ENCODE results near the gene ZNF263.
A peak's percentile ranks its signal among the peaks of the same experiment; 100 is the strongest.

ZNF263 gene

DNA sequence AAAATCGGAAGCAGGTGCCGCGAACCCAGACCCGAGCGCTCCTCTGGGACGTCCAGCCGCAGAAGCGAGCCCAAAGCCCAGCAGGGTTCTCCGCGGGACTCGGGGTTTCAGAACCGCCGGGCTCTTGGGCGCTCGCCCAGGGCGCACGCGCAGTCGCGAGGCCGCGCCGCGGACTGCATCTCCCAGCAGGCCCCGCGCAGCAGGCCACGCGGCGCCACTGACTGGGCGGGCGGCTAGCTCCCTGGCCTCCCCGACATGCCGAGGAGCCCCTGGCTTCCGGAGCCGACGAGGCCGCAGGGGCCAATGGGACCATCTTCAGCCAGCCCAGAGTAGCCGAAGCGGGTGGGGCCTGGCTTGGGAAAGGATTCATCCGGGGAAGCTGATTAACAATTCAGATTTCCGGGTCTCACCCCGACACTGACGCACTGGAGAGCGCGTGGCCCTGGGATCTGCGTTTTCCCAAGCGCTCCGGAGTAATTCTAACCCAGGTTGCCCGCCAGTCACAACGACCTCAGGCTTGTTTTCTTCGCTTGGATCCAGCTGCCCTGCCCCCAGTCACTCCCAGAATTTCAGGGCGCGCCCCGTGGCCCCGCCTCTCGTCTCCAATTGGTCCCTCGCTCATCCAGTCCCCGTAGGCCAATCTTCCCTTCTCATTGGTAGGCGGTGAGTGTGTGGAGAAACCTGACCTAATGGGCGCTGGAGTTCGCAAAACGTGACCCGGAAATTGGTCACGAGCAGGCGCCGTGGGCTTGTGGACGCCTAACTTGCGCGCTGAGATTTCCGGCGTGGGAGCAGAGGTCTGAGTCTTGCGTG lies at the start of gene ZNF263:
Gene ZNF263 (plus strand): TSS at position 762 of the 813 bp plus-strand sequence. CDS start 328 bp downstream, outside the sequence.
- DNase-seq (ENCODE audit: low read depth in 1 of 2, low spot score in 1 of 2) = peak; percentile 84 to 93

- no peak for DNase-seq (ENCODE audit: low read depth in 1 of 2, low spot score in 1 of 2)
These were observed 48.8 kb upstream of the ZNF263 start for GRCh38 chr16:3234543-3234856.

GRCh38 chr16:3234857-3235561 lies 48.3 kb upstream of the ZNF263 start, which contains the start of gene ZNF200:
ZNF200 (minus strand) TSS chr16:3235158; CDS start chr16:3233755, 1,403 bp downstream.
- peak; percentile 92 for DNase-seq (ENCODE audit: low read depth in 1 of 2, low spot score in 1 of 2)

GRCh38 chr16:3235856-3236669 lies 47.2 kb upstream of the ZNF263 start:
- DNase-seq (ENCODE audit: low read depth in 1 of 2, low spot score in 1 of 2) = no peak

DNA sequence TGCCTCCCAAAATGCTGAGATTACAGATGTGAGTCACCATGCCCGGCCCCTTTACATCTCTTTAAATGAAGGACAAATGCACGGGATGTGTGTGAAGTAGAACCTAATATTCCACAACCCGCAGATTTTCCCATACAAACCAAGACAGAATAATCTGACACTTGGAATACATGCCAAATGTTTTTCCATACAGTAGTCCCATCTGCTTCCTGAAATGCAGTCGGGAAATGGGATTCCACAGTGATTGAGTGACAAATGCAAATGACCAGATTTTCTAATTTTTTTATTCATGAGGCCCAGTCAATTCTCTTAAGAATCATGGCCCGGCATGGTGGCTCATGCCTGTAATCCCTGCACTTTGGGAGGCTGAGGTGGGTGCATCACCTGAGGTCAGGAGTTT lies 41.5 kb upstream of the ZNF263 start:
- no peak for DNase-seq (ENCODE audit: low read depth in 1 of 2, low spot score in 1 of 2)

DNA sequence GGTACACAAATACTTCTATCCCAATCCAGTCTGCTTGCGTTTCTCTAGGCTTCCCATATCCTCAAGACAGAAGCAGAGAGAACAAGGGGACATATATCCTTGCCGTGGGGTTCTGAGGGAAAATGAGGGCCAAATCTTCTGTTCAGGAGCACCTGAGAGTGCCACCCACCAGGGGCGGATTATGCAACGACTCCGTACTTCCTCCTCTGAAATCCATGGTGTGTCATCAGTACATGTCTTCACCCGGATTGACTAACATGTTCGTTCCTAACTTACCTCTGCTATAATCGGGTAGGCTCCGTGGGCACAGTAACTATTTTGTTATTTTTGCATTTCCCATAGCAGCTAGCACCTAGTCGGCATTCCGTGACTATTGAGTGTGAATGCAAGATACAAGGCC lies 40.6 kb upstream of the ZNF263 start:
- no peak for DNase-seq (ENCODE audit: low read depth in 1 of 2, low spot score in 1 of 2)

- no peak for DNase-seq (ENCODE audit: low read depth in 1 of 2, low spot score in 1 of 2)
These were observed 39.4 kb upstream of the ZNF263 start for GRCh38 chr16:3243882-3244281.

DNA sequence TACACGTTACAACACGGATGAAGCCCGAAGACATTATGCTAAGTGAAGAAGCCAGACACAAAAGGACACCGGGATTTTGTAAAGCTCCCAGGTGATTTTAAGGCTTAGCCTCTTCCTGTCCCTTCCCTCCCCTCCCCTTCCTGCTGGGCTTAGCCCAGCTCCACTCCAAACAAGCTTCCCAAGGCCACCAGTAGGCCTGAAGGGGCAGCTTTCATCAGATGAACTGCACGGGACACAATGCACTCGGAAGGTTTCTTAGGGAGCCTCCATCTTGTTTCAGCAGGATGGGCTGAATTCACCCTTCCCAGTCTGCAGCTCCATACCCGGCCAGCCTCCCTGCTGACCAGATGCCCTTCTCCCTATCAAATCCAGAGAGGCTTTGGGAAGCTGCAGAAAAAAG lies 37.3 kb upstream of the ZNF263 start:
- no peak for DNase-seq (ENCODE audit: low read depth in 1 of 2, low spot score in 1 of 2)

GRCh38 chr16:3246876-3247275 lies 36.4 kb upstream of the ZNF263 start:
- DNase-seq (ENCODE audit: low read depth in 1 of 2, low spot score in 1 of 2) = no peak

GRCh38 chr16:3248596-3248995 lies 34.7 kb upstream of the ZNF263 start:
- no peak for DNase-seq (ENCODE audit: low read depth in 1 of 2, low spot score in 1 of 2)

DNA sequence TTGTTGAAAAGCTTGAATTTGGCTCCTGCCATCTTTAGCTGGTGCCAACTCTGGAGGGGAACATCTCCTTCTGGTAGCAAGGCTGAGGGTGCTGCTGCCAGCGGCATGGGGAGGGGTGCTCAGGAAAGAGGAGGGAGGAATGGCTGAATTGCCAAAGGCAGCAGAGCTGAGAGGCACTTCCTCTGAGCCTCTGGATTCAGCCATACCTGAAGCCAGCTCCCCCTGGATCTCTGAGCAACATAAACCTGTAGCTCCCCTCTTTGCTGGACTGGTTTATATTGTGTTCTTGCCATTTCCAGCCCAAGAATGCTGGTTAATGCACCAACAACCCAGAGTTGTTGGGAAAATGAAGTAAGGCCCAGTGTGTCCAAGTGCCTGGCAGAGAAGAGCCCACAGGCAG lies 34.3 kb upstream of the ZNF263 start:
- DNase-seq (ENCODE audit: low read depth in 1 of 2, low spot score in 1 of 2) = no peak

- DNase-seq (ENCODE audit: low read depth in 1 of 2, low spot score in 1 of 2) = no peak
These were observed 33.8 kb upstream of the ZNF263 start for GRCh38 chr16:3249451-3249850.

DNA sequence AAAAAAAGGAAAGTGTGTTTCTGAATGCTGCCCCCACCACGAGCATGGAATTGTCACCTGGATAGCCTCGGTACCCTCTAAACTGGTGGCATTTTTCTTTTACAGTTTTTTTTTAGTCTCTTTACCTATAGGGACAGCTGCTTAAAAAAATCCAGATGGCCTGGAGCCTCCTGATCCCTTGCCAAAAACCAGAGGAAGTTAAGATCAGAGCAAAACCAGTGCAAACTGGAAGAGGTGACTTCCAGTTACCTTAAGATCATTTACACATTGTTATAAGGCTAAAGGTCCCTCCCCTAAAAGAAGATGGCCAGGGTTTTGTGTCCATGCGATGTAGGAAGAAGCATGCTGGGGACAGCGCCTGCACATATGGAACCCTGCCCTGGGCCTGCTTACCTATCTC lies 30.3 kb upstream of the ZNF263 start:
- DNase-seq (ENCODE audit: low read depth in 1 of 2, low spot score in 1 of 2) = no peak

GRCh38 chr16:3254309-3254708 lies 29.0 kb upstream of the ZNF263 start:
- no peak for DNase-seq (ENCODE audit: low read depth in 1 of 2, low spot score in 1 of 2)

DNA sequence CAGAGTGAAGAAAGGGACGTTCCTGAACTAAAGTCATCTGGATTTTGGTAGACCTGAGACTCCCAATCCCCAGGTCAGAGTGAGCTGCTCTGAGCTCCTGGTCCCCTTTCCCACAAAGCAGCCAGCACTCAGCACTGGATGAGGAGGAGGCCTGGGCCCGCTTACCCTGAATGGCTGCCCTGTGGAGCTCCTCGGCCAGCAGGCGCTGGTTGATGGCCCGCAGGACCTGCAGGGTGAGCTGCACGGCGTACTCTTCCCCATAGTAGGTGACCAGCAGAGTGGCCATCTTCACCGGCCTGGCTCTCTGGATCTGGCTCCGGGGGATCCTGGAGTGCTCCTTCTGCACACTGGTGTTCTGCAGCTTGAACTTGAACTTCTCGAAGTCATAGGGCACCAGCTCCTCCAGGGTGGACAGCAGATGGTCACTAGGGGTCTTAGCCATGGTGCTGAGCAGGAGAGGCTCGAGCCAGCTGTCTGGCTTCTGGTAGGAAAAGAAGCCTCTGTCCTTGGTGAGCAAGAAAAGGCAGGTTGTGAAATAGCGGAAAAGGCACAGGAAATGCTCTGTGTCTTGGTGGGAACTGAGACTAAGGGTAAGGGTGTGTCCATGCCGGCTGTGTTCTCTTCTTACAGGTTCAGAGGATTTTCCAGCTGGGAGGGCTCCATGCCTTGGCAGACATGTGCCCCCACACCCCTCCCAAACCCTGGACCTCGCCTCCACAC lies 27.0 kb upstream of the ZNF263 start, which contains the start of gene MEFV:
Gene MEFV (minus strand): TSS at position 488 of the 720 bp plus-strand sequence. CDS start 46 bp downstream, at position 442.
- DNase-seq (ENCODE audit: low read depth in 1 of 2, low spot score in 1 of 2) = no peak

DNA sequence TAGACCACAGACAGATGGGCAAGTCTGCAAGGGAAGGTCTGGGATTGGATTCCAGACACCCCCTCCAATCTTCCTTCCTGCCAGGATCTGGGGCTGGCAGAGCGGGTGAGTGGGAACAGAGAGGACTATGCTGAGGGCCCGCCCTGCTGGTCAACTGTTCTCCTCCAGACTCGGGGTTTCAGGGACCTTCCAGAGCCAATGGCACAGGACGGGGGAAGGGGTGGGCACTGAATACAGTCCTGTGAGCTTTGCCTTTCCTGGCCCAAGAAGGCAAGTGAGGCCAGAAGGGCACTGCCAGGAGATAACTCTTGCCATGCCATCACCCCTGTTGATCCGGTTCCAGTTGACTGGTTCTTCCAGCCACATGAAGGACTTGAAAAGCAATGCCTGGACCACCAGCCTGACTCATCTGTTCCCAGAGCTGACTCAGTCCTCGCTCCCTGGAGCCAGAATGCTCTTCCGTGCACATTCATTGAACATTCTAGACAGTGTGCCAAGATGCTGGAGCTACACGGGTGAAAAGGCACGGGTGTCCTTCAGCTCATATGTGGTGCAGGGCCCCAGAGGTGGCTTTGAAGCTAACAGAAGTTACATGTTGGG lies 26.3 kb upstream of the ZNF263 start:
- DNase-seq (ENCODE audit: low read depth in 1 of 2, low spot score in 1 of 2) = no peak

DNA sequence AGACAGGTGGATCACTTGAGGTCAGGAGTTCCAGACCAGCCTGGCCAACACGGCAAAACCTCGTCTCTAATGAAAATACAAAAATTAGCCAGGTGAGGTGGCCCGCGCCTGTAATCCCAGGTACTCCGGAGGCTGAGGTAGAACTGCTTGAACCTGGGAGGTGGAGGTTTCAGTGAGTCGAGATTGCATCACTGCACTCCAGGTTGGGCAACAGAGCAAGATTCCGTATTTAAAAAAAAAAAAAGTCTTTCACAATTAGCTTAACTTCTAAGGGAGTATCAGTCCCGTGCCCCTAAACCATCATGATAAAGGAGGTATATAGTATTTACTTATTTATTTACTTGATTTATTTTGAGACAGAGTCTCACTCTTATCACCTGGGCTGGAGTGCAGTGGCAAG lies 23.5 kb upstream of the ZNF263 start:
- DNase-seq (ENCODE audit: low read depth in 1 of 2, low spot score in 1 of 2) = no peak

DNA sequence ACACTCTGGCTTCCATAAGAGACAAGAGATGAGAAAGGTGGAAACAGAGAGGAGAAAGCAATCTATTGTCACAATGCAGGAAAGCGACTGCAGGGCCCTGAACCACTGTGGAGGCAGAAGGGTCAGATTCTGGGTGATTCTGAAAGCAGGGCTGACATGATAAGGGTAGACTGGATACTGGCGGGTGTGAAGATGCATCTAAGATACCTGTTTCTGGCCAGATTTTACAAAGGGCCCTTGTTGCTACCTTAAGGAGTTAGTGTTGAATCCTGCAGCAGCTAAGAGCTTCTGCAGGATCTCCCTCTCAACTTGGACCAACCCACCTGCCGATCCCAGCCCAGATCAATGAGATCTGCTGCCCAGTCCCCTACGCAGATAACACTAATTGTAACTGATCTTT lies 20.8 kb upstream of the ZNF263 start:
- DNase-seq (ENCODE audit: low read depth in 1 of 2, low spot score in 1 of 2) = no peak

DNA sequence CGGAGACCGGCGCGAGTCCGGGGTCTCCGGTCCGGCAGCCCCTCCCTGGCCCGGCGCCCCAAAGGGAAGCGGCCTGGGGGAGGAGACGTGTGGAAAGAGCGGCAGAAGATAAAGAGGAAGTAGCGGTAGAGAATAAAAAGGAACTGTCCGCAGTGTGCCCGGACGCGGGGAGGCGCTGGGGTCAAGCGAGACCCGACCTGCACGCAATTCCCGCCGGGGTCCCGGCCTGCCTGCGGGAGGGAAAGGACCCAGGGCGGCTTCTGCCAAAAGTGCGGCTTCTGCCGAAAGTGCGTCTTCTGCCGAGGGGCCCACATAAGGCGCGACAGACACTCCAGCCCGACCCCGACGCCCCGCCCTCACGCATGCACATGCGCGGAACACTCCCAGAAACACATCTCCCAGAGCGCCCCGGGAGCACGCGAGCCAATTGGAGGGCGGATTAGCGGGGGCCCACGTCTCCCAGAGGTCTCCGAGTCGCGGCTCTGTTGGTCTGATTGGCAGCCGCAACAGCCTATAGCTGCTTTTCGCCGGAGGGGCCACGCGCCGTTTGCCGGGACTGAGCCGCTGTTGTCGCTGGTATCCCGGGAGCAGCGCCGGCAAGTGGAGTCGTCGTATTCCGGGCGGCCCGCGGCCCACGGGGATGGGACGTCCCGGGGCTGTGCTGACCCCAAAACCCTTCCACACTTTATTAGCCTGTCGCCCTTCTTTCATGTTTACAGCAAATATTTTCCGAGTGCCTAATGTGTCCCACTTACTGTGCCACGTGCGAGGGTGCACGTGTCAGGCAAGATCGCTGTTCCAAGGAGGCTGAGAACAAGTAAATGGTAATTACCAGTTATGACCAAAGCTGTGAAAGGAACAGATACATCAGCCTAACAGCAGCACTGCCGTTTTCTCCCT lies 18.9 kb upstream of the ZNF263 start:
- peak; percentile 91 to 98 for DNase-seq (ENCODE audit: low read depth in 1 of 2, low spot score in 1 of 2)

Data from activated CD4-positive, alpha-beta T cell treated with anti-CD3 and anti-CD28 coated beads, Interleukin-2, amount 50 U/mL, for 24 hours (primary cell).